Hepatocyte (in vitro differentiated cells): ENCODE data around the gene LLGL2.

ENCODE experiments used
- EZH2 ChIP-seq: fragments of 200-600 bp; sonication (generic); IDR thresholded peaks from 2 replicates; pipeline ENCODE4 v1.6.1; 2016; ENCODE audit warnings: antibody characterized with exemption, mild to moderate bottlenecking, borderline replicate concordance
- EZH2phosphoT487 ChIP-seq: fragments of 200-600 bp; sonication (generic); IDR thresholded peaks from one replicate; pipeline ENCODE4 v1.6.1; 2018; ENCODE audit warnings: antibody characterized with exemption, mild to moderate bottlenecking, low read depth, moderate library complexity; ENCODE audit not compliant: unreplicated experiment, severe bottlenecking
- TF ChIP-seq, protein P1 (sequence below): fragments of 200-600 bp; sonication (generic); IDR thresholded peaks from 2 replicates; pipeline ENCODE4 v1.5.1; 2016; ENCODE audit warnings: antibody characterized with exemption, mild to moderate bottlenecking; ENCODE audit not compliant: poor library complexity

DNA sequence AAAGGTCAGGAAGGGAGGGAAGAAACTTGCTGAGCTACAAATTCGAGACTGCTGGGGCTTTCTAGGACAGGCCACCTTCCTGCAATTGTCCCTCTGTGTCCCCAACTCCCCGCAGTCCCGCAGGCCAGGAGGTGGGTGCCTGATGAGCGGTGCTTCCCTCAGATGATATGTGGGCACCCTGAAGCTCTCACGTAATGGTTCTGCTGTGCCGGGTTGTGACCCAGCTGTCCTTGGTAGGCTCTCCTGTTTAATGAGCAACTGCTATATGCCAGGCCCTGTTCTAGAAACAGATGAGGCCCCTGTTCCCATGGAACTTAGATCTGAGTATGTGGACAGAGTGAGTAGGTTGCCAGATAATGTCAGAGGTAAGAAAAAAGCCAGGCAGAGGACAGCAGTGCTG, 40.1 kb downstream of the LLGL2 start:
- TF ChIP-seq, protein P1, sequence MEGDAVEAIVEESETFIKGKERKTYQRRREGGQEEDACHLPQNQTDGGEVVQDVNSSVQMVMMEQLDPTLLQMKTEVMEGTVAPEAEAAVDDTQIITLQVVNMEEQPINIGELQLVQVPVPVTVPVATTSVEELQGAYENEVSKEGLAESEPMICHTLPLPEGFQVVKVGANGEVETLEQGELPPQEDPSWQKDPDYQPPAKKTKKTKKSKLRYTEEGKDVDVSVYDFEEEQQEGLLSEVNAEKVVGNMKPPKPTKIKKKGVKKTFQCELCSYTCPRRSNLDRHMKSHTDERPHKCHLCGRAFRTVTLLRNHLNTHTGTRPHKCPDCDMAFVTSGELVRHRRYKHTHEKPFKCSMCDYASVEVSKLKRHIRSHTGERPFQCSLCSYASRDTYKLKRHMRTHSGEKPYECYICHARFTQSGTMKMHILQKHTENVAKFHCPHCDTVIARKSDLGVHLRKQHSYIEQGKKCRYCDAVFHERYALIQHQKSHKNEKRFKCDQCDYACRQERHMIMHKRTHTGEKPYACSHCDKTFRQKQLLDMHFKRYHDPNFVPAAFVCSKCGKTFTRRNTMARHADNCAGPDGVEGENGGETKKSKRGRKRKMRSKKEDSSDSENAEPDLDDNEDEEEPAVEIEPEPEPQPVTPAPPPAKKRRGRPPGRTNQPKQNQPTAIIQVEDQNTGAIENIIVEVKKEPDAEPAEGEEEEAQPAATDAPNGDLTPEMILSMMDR: no peak
- TF ChIP-seq EZH2: no peak
- TF ChIP-seq EZH2phosphoT487: no peak
